Ureter (tissue), 1 donor: Measurements from ENCODE around the gene HLTF. TPM values are rescaled to one million over a fixed set of nuclear protein-coding genes. Genes with fewer than 3 reads are reported as not detected.
A peak's percentile ranks its signal among the peaks of the same experiment; 100 is the strongest.
"Not testable (repeated sequence)": the region's sequence is repeated elsewhere in the genome, so short reads cannot be mapped to it uniquely, and the experiment has no call there.

Experiments
- DNase-seq: peaks from one replicate; pipeline ENCODE4 v3.0.0-alpha.2; 2020; ENCODE audit warnings: low spot score
- total RNA-seq: library from RNA; stranded (reverse); gene quantifications from one replicate; pipeline ENCODE4 v1.2.4, GENCODE V29; 2023
- donor health status: DM: yes; HTN: yes; CAD: no.

Gene HLTF, protein sequence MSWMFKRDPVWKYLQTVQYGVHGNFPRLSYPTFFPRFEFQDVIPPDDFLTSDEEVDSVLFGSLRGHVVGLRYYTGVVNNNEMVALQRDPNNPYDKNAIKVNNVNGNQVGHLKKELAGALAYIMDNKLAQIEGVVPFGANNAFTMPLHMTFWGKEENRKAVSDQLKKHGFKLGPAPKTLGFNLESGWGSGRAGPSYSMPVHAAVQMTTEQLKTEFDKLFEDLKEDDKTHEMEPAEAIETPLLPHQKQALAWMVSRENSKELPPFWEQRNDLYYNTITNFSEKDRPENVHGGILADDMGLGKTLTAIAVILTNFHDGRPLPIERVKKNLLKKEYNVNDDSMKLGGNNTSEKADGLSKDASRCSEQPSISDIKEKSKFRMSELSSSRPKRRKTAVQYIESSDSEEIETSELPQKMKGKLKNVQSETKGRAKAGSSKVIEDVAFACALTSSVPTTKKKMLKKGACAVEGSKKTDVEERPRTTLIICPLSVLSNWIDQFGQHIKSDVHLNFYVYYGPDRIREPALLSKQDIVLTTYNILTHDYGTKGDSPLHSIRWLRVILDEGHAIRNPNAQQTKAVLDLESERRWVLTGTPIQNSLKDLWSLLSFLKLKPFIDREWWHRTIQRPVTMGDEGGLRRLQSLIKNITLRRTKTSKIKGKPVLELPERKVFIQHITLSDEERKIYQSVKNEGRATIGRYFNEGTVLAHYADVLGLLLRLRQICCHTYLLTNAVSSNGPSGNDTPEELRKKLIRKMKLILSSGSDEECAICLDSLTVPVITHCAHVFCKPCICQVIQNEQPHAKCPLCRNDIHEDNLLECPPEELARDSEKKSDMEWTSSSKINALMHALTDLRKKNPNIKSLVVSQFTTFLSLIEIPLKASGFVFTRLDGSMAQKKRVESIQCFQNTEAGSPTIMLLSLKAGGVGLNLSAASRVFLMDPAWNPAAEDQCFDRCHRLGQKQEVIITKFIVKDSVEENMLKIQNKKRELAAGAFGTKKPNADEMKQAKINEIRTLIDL
- total RNA-seq, result 36.8 TPM

DNA sequence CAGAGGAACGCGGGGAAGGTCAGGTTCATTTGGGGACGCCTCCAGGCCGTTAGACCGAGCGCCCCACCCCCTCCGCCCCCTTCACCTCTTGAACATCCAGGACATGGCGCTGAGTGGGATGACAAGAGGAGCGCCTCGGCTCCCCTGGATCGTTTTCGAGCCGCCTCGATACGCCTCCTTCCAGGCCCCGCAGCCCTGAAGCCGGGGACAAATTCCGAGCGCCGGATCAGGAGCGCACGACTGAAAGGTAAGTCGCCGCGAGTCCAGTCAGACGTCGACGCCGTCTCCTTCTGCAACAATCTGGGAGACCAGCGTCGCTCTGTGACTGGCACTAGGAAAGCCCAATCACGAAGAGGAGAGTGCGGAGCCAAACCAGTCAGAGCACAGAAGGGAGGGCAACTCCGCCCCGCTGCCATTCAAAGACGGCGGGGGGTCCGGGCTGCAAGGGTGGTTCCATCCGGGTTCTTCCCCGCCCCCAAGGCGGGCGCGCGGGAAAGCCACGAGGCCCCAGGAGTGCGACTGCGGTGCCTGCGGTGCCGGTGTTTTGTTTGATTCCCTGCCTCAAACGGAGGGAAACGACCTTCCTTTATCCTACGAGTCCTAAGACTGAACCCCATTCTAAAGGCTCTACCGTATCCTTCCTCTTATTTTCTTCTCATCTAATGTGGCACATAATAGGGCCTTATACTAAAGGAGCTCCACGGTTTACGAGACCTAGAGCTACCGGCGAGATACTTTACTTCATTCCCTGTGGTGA is at the start of gene HLTF:
Gene HLTF, minus strand, starts transcription at position 302 of the 757 bp plus-strand sequence. Its CDS starts 197 bp downstream, at position 105.
- peak; percentile 96 for DNase-seq

DNA sequence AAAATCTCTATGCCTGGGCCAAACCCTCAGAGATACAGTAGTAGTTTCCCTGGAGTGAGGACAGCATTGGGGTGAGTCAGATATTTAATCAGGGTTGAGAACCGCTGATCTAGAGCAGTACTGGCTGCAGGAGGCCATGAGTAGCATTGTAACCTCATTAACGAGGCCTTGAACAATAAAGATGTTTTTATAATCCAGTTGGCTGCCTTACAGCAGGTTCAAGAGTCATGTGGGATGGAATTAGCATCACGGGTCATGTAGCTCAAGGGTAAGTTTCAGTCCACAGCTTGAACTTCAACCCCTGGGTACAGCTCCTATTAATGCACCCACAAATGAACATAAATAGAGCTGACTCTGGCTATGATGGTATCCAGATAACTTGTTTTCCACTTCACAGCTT is 48.2 kb upstream of the HLTF start:
- no peak for DNase-seq

DNA sequence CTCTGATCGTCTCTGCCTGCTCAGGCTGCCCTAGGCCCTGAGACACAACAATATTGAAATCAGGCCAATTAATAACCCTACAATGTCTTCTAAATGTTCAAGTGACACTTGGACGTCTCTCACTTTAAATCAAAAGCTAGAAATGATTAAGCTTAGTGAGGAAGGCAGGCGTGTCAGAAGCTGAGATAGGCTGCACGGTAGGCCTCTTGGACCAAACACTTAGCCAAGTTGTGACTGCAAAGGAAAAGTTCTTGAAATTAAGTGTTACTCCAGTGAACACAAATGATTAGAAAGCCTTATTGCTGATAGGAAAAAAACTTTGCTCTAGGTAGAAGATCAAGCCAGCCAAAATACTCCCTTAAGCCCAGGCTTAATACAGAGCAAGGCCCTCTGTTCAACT is 45.3 kb upstream of the HLTF start:
- no peak for DNase-seq

DNA sequence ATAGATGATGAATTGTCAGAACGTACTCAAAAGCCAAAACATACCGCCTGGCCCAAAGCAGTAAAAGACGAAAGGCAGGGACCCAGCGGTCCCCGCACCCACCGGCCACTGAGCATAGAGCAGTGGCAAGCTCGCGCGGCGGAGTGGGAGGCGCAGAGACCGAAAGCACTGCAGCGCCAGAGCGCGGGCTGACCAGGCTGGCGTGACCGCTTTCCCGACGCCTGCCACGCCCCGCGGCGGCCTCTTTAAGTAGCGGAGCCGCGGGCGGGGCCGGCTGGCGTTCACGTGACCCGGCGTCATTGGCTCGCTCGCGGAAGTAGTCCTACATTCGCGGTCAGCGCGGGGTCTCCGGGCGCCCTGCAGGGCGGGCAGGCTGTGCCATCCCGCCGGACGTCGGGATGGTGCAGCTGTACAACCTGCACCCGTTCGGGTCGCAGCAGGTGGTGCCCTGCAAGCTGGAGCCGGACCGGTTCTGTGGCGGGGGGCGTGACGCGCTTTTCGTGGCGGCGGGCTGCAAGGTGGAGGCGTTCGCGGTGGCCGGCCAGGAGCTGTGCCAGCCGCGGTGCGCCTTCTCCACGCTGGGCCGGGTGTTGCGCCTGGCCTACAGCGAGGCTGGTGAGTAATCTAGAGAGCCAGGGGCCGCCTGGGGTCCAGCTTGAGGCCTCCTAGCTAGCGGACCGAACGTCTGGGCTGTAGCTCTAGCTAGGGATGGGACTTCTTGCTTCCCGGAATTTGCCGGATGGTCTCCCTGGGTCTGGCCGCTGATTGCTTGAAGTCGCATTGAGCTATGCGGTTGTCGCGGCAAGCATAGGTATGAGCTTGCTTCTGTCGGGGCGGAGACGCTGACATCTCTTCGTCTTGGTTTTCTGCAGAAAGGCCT is 43.2 kb upstream of the HLTF start, which contains the start of gene HPS3:
Gene HPS3, plus strand, starts transcription at position 313 of the 880 bp plus-strand sequence. Its CDS starts 86 bp downstream, at position 399.
- peak; percentile 93 for DNase-seq

DNA sequence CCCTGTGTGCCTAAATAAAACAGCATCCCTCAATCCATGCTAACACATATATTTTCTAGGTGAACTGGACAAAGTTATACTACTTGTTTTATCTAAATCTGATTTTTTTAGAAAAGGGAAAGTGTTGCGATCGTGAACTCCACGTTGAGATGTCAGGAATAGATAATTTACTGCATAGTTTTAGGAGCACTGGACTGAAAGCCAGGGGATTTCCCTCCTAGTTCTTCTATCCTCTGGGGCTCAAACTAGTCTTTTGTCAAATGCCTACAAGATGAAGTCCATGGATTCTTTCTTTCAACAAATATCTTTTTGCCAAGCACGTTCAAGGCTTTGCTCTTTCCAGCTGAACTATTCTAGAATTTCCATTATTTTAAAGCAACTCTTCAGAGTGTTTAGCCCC is 42.5 kb upstream of the HLTF start:
- DNase-seq, result no peak

DNA sequence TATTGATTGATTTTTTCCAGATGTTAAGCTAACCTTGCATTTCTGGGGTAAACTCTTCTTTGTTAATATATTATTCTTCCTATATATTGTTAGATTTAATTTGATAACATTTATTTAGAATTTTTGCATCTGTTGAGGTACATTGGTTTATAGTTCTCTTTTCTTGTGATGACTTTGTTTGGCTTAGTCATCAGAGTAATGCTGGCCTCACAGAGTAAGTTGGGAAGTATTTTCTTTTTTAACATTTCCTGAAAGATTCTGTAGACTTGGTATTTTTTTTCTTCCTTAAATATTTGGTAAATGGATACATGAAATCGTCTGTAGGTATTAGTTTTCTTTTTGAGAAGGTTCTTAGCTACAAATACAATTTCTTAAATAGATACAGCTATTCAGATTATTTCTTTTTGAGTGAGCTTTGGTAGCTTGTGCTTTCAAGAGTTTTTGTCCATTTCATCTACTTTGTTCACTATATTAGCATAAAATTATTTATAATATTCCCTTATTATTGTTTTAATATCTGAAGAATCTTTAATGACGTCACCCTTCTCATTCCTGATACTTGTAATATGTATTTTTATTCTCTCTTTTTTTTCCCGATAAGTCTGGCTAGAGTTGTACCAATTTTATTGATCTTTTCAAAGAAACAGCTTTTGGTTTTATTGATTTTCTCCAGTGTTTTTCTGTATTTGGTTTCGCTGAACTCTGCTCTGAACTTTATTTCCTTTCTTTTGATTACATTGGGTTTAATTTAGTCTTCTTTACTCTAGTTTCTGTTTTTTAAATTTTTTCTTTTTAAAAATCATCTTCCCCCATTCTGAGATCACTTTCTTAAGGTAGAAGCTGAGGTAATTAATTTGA is 36.6 kb upstream of the HLTF start:
- DNase-seq, result no peak

DNA sequence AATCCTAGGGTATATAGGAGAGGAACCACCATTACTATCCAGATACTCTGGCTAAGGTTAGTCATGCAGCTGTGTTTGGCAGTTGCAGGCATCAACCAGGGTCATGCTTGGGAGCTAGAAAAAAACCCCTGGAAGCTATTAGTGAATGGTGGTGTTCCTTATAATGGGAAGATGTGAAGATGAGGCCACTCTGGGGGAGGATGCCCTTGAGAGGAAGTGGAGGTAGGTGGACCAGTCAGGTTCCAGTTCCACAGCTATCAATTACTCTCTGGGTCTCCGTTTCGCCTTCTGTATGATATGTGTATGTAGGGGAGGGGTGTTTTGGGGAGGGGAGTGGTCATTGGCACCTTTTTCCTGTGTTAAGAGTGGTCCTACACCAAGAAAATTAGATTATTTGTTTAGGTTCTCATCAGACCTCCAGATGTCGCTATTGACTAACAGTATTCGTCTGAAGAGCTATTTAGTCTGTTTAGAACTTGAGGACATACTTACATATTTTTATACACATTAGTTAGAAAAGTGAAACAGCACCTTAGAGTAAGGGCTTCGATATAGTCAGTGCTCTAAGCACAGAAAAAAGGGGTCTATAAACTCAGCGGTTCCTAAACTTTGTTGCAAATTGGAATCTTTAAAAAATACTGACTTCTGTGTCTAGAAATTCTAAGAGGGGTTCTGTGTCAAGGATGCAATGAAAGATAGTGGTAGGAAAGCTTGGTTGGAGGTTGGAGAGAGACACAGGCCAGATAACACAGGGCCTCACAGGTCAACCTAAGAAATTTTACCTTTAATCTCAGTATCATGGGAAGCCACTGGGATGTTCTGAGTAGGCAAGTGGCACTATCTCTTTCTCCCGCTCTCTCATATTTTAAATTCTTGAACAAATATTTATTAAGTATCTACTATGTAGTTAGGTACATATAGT is 34.0 kb upstream of the HLTF start:
- no peak for DNase-seq

DNA sequence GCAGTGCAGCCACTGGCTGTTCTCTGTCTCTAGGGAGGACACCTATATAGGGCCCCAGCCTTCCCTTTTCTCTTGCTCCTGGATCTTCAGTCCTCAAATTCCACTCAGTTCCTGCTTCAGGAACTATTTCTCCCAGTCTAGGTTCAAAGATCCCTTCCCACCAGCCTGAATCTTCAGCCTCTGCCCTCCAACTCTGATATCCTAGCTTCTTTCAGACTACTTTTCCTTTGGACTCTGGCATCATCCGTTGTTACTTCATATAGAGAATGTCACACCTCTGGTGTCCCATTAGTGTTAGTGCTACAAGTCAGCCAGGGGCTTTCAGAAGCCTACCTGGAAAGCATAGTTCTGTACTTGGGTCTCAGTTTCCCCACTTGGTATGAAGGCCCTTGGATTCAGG is 33.1 kb upstream of the HLTF start:
- no peak for DNase-seq

DNA sequence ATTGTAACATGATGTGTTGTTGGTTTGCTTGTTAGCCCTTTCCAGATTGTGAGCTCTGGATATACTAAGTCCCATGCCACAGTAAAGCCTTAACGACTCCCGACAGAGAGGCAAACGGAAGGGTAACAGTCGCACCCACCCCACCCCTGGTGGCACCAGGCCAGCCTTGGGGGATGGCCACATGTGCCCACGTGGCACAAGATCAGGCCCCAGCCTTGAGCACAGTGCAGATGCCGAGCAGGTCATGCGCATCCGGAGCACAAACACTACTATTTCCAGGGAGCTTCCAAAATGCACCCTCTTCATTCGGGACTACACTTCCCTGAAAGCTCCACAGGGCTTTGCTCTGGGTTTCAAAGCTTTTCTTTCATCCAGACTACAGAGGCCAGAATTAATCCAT is 32.4 kb upstream of the HLTF start:
- DNase-seq, result no peak

DNA sequence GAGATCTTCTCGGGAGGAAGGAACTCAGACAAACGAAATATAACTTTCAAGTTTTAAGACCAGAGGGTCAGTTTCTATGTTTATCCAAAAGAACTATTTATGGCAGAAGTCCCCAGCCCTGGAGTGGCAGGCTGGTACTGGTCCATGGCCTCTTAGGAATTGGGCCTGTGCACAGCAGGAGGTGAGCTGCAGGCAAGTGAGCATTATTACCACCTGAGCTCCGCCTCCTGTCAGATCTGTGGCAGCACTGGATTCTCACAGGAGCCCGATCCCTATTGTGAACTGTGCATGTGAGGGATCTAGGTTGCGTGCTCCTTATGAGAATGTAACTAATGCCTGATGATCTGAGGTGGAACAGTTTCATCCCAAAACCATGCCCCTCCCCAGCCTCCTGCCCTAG is 28.8 kb upstream of the HLTF start:
- no peak for DNase-seq

DNA sequence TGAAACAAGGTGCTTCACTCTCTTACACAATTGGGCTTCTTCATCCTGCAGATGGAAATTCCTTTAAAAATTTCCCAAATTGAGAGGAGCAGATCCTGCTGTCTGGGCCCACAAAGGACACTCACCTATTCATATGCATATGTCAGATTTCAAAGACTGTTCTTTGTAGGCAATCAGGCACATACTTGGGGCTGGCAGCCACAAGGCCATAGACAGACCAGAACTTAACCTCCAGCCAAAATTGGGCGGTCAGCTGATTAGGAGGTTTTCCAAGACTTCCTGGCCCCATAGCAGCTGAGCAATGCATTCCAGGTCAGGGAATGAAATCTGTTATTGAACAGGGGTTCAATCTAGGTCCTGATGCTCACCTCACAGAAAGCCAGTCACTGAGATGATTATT is 28.1 kb upstream of the HLTF start:
- DNase-seq, result no peak

DNA sequence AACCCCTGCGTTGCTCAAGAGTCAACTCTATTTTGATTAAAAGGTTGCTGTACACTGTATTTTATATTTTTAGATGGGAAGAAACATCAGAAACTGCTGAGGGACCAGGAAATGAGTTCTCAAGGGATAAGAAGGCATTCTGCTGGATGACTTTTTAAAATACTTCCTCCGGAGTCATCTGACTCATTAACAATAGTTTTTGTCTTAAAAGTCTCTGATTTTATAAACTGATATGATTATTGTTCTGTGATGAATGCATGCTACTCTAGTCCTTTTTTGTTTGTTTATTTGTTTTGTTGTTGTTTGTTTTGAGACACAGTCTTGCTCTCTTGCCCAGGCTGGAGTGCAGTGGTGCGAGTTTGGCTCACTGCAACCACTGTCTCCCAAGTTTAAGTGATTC is 18.2 kb upstream of the HLTF start:
- no peak for DNase-seq

DNA sequence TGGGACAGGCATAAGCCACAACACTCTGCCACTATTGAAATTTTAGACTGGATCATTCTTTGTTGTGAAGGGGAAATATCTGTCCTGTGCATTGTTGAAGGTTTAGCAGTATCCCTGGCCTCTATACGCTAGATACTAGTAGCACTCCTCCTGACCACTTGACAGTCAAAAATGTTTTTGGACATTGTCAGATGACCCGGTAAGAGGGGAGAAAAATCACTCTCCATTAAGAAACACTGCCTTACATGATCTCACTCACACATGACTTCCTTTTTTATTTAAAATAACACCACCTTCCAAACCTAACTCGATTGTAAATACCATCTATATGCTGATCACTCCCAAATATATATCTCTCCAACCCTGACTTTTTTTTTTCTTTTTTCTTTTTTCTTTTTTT is 15.3 kb upstream of the HLTF start:
- no peak for DNase-seq

DNA sequence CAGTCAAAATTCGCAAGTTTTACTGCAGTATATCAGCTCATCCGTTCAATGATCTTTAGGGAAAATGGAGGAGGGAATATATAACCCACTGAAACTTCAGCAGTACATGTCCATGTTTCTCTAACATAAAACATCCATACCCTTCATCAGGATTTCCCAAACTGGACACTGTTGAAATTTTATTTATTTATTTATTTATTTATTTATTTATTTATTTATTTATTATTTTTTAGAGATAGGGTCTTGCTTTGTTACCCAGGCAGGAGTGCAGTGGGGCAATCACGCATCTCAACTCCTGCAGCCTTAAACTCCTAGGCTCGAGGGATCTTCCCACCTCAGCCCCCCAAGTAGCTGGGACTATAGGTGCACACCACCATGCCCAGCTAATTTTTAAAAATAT is 14.8 kb upstream of the HLTF start:
- DNase-seq, result no peak

DNA sequence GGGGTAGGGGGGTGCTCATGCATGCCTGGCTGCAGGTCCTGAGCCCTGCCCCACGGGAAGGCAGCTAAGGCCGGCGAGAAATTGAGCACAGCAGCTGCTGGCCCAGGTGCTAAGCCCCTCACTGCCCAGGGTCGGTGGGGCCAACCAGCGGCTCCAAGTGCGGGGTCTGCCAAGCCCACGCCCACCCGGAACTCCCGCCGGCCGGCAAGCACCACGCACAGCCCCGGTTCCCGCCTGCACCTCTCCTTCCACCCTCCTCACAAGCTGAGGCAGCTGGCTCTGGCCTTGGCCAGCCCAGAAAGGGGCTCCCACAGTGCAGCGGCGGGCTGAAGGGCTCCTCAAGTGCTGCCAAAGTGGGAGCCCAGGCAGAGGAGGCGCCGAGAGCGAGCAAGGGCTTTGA is 11.7 kb upstream of the HLTF start:
- DNase-seq, result not testable (repeated sequence)

DNA sequence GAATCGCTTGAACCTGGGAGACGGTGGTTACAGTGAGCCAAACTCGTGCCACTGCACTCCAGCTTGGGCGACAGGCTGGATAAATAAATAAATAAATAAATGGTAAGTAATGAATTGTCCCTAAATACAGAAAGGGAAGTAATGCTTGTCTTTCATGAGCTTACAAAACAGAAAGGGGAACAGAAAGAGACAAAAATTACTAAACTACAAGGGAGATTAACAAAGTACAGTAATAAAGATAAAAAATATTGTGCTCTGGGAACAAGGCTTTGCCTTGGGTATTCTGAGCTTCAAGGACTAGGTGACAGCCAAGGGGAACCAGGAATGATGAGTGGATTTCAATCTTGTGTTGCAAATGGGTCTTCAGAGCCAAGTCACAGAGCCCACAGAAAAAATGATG is 9.2 kb upstream of the HLTF start:
- DNase-seq, result no peak

DNA sequence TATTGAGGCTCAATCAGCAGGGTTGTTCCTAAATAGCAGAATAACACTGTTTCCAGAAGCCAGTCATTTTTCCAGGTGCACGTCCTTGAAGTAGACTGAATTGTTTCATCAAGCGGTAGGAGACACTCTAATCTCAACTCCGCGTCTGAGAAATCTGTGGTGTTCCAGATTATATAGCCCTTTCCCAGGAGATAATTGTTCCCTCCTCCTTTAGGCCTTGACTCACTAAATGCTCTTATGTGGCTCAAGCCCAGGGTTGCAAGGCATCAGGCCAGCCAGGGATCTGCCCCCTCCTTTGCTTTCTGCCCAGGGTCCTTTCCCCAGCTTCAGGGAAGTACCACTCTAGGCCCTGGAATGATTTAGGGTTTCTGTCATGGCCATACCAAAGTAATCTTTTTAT is 5.7 kb upstream of the HLTF start:
- DNase-seq, result no peak

DNA sequence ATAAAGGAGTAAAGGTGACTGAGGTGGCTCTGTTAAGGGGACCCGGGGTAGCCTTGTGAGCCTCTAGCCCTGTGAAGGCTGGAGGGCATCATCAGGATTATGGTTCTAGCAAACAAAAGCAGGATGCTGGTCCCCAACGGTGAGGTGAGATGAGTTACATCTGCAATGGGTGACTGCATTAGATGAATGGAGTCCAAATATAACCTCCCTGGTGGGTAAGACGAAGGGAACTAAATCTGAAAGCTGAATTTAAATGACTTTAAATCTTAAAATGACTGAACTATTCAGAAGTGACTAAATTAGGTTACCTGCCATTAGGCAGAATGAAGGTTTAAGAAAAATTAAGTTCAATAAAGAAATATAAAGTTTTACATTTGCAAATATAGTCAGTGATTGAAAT is 4.6 kb upstream of the HLTF start:
- no peak for DNase-seq

DNA sequence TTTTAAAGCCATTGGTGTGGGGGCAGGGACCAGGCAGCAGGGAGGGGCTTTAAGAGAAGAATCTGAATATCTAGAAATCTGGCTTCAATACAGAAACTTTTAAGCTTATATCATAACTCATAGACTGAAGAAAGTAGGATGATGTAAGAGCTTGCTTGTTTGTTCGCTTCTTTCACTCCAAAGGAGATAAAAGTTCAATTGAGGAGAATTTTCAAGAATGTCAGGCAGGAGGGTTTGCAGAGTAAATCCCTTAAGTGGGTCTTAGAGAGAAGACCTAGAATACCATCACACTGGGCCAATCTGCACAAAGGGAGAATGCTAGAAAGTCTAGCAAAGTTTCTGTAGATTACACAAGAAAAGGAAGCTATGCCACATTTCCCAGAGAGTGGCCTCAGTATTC is 4.1 kb upstream of the HLTF start:
- no peak for DNase-seq
